H9 (cell line): ENCODE results near the gene PDGFRB. TPM values are rescaled to one million over a fixed set of nuclear protein-coding genes. Genes with fewer than 3 reads are reported as not detected.

Experiments
- DNase-seq: peaks from one replicate; pipeline ENCODE4 v3.0.0-alpha.2; 2017
- H2AFZ ChIP-seq: one replicate; pipeline ENCODE4 v1.6.1; 2013; ENCODE audit warnings: mild to moderate bottlenecking, low read length, control low read depth, moderate library complexity
- H2AK5ac ChIP-seq: 2 replicates; pipeline ENCODE4 v1.6.1; 2013; ENCODE audit warnings: low read length, control low read depth, mixed read lengths; ENCODE audit not compliant: insufficient read length
- H2BK120ac ChIP-seq: one replicate; pipeline ENCODE4 v1.6.1; 2013; ENCODE audit warnings: low read depth, mild to moderate bottlenecking, low read length, control low read depth, inconsistent platforms; ENCODE audit not compliant: poor library complexity, severe bottlenecking
- H2BK12ac ChIP-seq: 2 replicates; pipeline ENCODE4 v1.6.1; 2013; ENCODE audit warnings: low read length, control low read depth, mixed read lengths, low read depth; ENCODE audit not compliant: insufficient read length
- H2BK15ac ChIP-seq: 2 replicates; pipeline ENCODE4 v1.6.1; 2013; ENCODE audit warnings: low read depth, low read length, control low read depth
- H2BK20ac ChIP-seq: one replicate; pipeline ENCODE4 v1.6.1; 2013; ENCODE audit warnings: low read depth, mild to moderate bottlenecking, low read length, control low read depth, inconsistent platforms; ENCODE audit not compliant: poor library complexity, severe bottlenecking
- H2BK5ac ChIP-seq: 2 replicates; pipeline ENCODE4 v1.6.1; 2013; ENCODE audit warnings: low read length, control low read depth, mixed read lengths; ENCODE audit not compliant: insufficient read length
- H3K14ac ChIP-seq: 2 replicates; pipeline ENCODE4 v1.6.1; 2013; ENCODE audit warnings: low read length, control low read depth; ENCODE audit not compliant: insufficient read depth
- H3K18ac ChIP-seq: 2 replicates; pipeline ENCODE4 v1.6.1; 2013; ENCODE audit warnings: low read depth, mild to moderate bottlenecking, mixed read lengths, low read length, control low read depth; ENCODE audit not compliant: insufficient read length
- H3K23ac ChIP-seq: 2 replicates; pipeline ENCODE4 v1.6.1; 2013; ENCODE audit warnings: low read length, control low read depth, mixed read lengths, low read depth; ENCODE audit not compliant: insufficient read length
- H3K23me2 ChIP-seq: 2 replicates; pipeline ENCODE4 v1.6.1; 2013; ENCODE audit warnings: low read depth, mild to moderate bottlenecking, mixed read lengths, low read length, control low read depth; ENCODE audit not compliant: insufficient read length, poor library complexity, severe bottlenecking
- H3K27ac ChIP-seq: 2 replicates; pipeline ENCODE4 v1.5.1; 2013; ENCODE audit warnings: low read length, control low read depth, mixed read lengths, low read depth; ENCODE audit not compliant: insufficient read length
- H3K27me3 ChIP-seq: 2 replicates; pipeline ENCODE4 v1.6.1; 2013; ENCODE audit warnings: low read length, control low read depth, inconsistent platforms; ENCODE audit not compliant: insufficient read depth
- H3K4ac ChIP-seq: 2 replicates; pipeline ENCODE4 v1.6.1; 2013; ENCODE audit warnings: low read depth, mild to moderate bottlenecking, control low read depth, inconsistent platforms, low read length, moderate library complexity
- H3K4me1 ChIP-seq: 2 replicates; pipeline ENCODE4 v1.6.1; 2013; ENCODE audit warnings: low read length, control low read depth, inconsistent platforms; ENCODE audit not compliant: insufficient read depth
- H3K4me2 ChIP-seq: 2 replicates; pipeline ENCODE4 v1.6.1; 2013; ENCODE audit warnings: low read length, control low read depth, mixed read lengths; ENCODE audit not compliant: insufficient read length, insufficient read depth
- H3K56ac ChIP-seq: 2 replicates; pipeline ENCODE4 v1.6.1; 2013; ENCODE audit warnings: low read depth, mild to moderate bottlenecking, mixed read lengths, low read length, control low read depth; ENCODE audit not compliant: insufficient read length
- H3K79me1 ChIP-seq: 2 replicates; pipeline ENCODE4 v1.6.1; 2013; ENCODE audit warnings: low read depth, mild to moderate bottlenecking, moderate library complexity, low read length, control low read depth, inconsistent platforms; ENCODE audit not compliant: insufficient read depth, poor library complexity, severe bottlenecking
- H3K79me2 ChIP-seq: 2 replicates; pipeline ENCODE4 v1.6.1; 2013; ENCODE audit warnings: low read length, control low read depth, inconsistent platforms; ENCODE audit not compliant: insufficient read depth
- H3K9ac ChIP-seq: 2 replicates; pipeline ENCODE4 v1.6.1; 2013; ENCODE audit warnings: low read length, control low read depth, mixed read lengths; ENCODE audit not compliant: insufficient read length; ENCODE audit errors: extremely low read depth
- H3K9me3 ChIP-seq: one replicate; pipeline ENCODE4 v1.6.1; 2013; ENCODE audit warnings: low read depth, low read length, inconsistent platforms; ENCODE audit not compliant: control insufficient read depth
- H3T11ph ChIP-seq: one replicate; pipeline ENCODE4 v1.6.1; 2013; ENCODE audit warnings: mild to moderate bottlenecking, low read length, control low read depth, inconsistent platforms
- H4K20me1 ChIP-seq: one replicate; pipeline ENCODE4 v1.6.1; 2013; ENCODE audit not compliant: control insufficient read depth, insufficient read length, insufficient read depth
- H4K5ac ChIP-seq: 2 replicates; pipeline ENCODE4 v1.6.1; 2013; ENCODE audit warnings: low read depth, mild to moderate bottlenecking, mixed read lengths, low read length, control low read depth; ENCODE audit not compliant: insufficient read length
- H4K8ac ChIP-seq: replicated peaks from 2 replicates; pipeline ENCODE4 v1.6.1; 2013; ENCODE audit warnings: low read length, control low read depth, mixed read lengths, low read depth; ENCODE audit not compliant: insufficient read length
- H4K91ac ChIP-seq: 2 replicates; pipeline ENCODE4 v1.6.1; 2013; ENCODE audit warnings: low read depth, mild to moderate bottlenecking, moderate library complexity, mixed read lengths, low read length, control low read depth; ENCODE audit not compliant: insufficient read length
- H3K27ac Mint-ChIP-seq, 3 experiments: 2 replicates in 2 of 3; 3 replicates in 1 of 3; pipeline ENCODE4 v1.8.0; 2020 to 2021; ENCODE audit warnings: mixed read lengths in 3 of 3, mild to moderate bottlenecking in 1 of 3, moderate library complexity in 1 of 3
- H3K27me3 Mint-ChIP-seq: 2 replicates; pipeline ENCODE4 v1.8.0; 2021; ENCODE audit warnings: low read depth, mild to moderate bottlenecking, moderate library complexity, mixed read lengths
- H3K36me3 Mint-ChIP-seq, 3 experiments: 2 replicates in 2 of 3; 3 replicates in 1 of 3; pipeline ENCODE4 v1.8.0; 2020 to 2021; ENCODE audit warnings: low read depth in 3 of 3, mixed read lengths in 3 of 3; ENCODE audit not compliant: insufficient read depth in 1 of 3
- H3K4me1 Mint-ChIP-seq, 2 experiments: 2 replicates each; pipeline ENCODE4 v1.8.0; 2020; ENCODE audit warnings: mixed read lengths in 2 of 2
- H3K4me3 Mint-ChIP-seq, 2 experiments: 2 replicates in 1 of 2; 3 replicates in 1 of 2; pipeline ENCODE4 v1.8.0; 2020 to 2021; ENCODE audit warnings: mild to moderate bottlenecking in 2 of 2, mixed read lengths in 2 of 2, moderate library complexity in 1 of 2
- H3K9me3 Mint-ChIP-seq, 2 experiments: 2 replicates in 1 of 2; 3 replicates in 1 of 2; pipeline ENCODE4 v1.8.0; 2020; ENCODE audit warnings: mild to moderate bottlenecking in 2 of 2, mixed read lengths in 2 of 2, moderate library complexity in 1 of 2
- CTCF ChIP-seq: fragments of 200-600 bp; sonication (generic); conservative IDR thresholded peaks from 3 replicates; pipeline ENCODE4 v1.8.0; 2021; ENCODE audit warnings: antibody characterized with exemption, mild to moderate bottlenecking
- WGBS: extraction: QIAGEN DNeasy Blood & Tissue Kit; methylation state at CpG from one replicate; pipeline ENCODE4 v1.1.7; 2013; ENCODE audit warnings: missing lambda C conversion rate, low lambda C conversion rate, mixed read lengths; ENCODE audit not compliant: insufficient read length; ENCODE audit errors: extremely low coverage; 5-methylcytosine and 5-hydroxymethylcytosine counted together
- total RNA-seq: library from RNA; stranded (reverse); gene quantifications from 2 replicates; pipeline ENCODE4 v1.2.1, GENCODE V29; 2021

The PDGFRB gene
- total RNA-seq, 1 experiment from 2014 or later, result 2.2 TPM

GRCh38 chr5:150166037-150166649 lies 10.5 kb upstream of the PDGFRB start:
- no peak overlapping the region for H3K23ac ChIP-seq
- no peak for DNase-seq
- H3T11ph ChIP-seq, result no peak overlapping the region
- no peak for TF ChIP-seq CTCF
- no peak overlapping the region for H2AFZ ChIP-seq
- H2BK15ac ChIP-seq, result no peak overlapping the region
- H4K8ac ChIP-seq, result no peak overlapping the region
- no peaks in the 10 kb centered on the region for H3K79me1 ChIP-seq
- Mint-ChIP-seq H3K4me3 (peak overlapping the region in 1 of 2 experiments; percentile 68; a peak in 3 of 5 replicates), H3K4me1 (peaks cover 17 to 25% of the 10 kb centered on the region in 2 experiments), H3K27ac (no peak overlapping the region), H3K27me3 (peaks cover 94% of the 10 kb centered on the region), H3K36me3 (no peaks in the 10 kb centered on the region), H3K9me3 (peaks cover 3 to 6% of the 10 kb centered on the region in 2 experiments; a peak in 2 of 5 replicates)
- no peak overlapping the region for H3K27ac ChIP-seq
- H2BK120ac ChIP-seq, result no peak overlapping the region
- no peaks in the 10 kb centered on the region for H3K4me1 ChIP-seq
- no CpG with 5 or more reads among the region's 27 CpGs for WGBS
- no peaks in the 10 kb centered on the region for H3K9me3 ChIP-seq
- no peak overlapping the region for H3K14ac ChIP-seq
- H3K27me3 ChIP-seq, result peaks cover 63% of the 10 kb centered on the region
- no peak overlapping the region for H2AK5ac ChIP-seq
- H3K18ac ChIP-seq, result no peak overlapping the region
- no peak overlapping the region for H4K91ac ChIP-seq
- H2BK20ac ChIP-seq, result no peak overlapping the region
- H2BK5ac ChIP-seq, result no peak overlapping the region
- no peak overlapping the region for H3K56ac ChIP-seq
- H4K20me1 ChIP-seq, result no peaks in the 10 kb centered on the region
- H2BK12ac ChIP-seq, result no peak overlapping the region
- H4K5ac ChIP-seq, result no peak overlapping the region
- H3K9ac ChIP-seq, result no peak overlapping the region
- no peak overlapping the region for H3K4me2 ChIP-seq
- H3K79me2 ChIP-seq, result no peaks in the 10 kb centered on the region
- no peak overlapping the region for H3K4ac ChIP-seq
- H3K23me2 ChIP-seq, result no peaks in the 10 kb centered on the region
